ENCODE results near the gene ITGB7.

DNA sequence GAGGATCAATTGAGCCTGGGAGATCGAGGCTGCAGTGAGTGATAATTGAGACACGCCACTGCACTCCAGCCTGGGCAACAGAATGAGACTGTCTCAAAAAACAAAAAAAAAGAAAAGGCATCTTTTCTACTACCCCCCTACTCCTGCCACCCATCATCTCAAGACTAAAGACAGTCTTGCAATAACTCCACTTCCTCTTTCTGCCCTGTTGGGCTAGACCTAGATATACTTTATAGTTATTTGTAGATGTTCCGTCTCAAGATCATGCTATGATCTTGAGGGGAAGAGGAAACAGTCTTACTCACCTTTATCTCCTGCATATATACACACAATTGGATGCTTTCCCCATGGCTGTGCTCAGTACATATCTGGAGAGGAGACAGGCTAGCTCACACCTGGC is 48.9 kb upstream of the ITGB7 start:
- TF ChIP-seq, protein P1, sequence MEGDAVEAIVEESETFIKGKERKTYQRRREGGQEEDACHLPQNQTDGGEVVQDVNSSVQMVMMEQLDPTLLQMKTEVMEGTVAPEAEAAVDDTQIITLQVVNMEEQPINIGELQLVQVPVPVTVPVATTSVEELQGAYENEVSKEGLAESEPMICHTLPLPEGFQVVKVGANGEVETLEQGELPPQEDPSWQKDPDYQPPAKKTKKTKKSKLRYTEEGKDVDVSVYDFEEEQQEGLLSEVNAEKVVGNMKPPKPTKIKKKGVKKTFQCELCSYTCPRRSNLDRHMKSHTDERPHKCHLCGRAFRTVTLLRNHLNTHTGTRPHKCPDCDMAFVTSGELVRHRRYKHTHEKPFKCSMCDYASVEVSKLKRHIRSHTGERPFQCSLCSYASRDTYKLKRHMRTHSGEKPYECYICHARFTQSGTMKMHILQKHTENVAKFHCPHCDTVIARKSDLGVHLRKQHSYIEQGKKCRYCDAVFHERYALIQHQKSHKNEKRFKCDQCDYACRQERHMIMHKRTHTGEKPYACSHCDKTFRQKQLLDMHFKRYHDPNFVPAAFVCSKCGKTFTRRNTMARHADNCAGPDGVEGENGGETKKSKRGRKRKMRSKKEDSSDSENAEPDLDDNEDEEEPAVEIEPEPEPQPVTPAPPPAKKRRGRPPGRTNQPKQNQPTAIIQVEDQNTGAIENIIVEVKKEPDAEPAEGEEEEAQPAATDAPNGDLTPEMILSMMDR (IDR thresholded peaks at IDR 0.05): no peak
- TF ChIP-seq POLR2A (IDR thresholded peaks at IDR 0.05; ENCODE audit: low read depth): no peak
